Motor neuron (in vitro differentiated cells): Measurements from ENCODE around the gene ZBTB16. TPM values are rescaled to one million over a fixed set of nuclear protein-coding genes. Genes with fewer than 3 reads are reported as not detected.

Source experiments
- ATAC-seq, 8 experiments: fragments of 200-7000 bp; cut with Tn5 transposase; replicated peaks in 6 of 8; 2 replicates each; pipeline ENCODE4 v1.8.0; 2021; ENCODE audit warnings: mild to moderate bottlenecking in 8 of 8, moderate library complexity in 8 of 8
- H3K27ac ChIP-seq, 2 donors: fragments of 250-450 bp; sonication (Bioruptor Pico); 2 replicates each; pipeline ENCODE4 v1.9.0; 2021; ENCODE audit warnings: antibody characterized with exemption in 2 of 2, mild to moderate bottlenecking in 2 of 2, moderate library complexity in 1 of 2
- H3K4me1 ChIP-seq, 2 donors: fragments of 250-450 bp; sonication (Bioruptor Pico); replicated peaks in 1 of 2; 2 replicates each; pipeline ENCODE4 v1.6.1; 2021; ENCODE audit warnings: antibody characterized with exemption in 2 of 2, mild to moderate bottlenecking in 2 of 2, moderate library complexity in 1 of 2
- H3K4me3 ChIP-seq, 5 donors: fragments of 250-450 bp; sonication (Bioruptor Pico); 2 replicates each; pipeline ENCODE4 v1.9.0; 2021; ENCODE audit warnings: antibody characterized with exemption in 5 of 5, mild to moderate bottlenecking in 5 of 5, moderate library complexity in 4 of 5
- WGBS, 10 experiments: fragments of 450-650 bp; shearing (Covaris generic); methylation state at CpG; one replicate each; pipeline ENCODE4 v1.0.0; 2022; 5-methylcytosine and 5-hydroxymethylcytosine counted together
- in situ Hi-C, 9 experiments: fragments of 400-800 bp; cut with MboI; loops; one replicate each; pipeline ENCODE4 v1.15.0; 2021; ENCODE audit warnings: low sequenced_read_pairs in 9 of 9, low pct_unique_long_range_greater_than_20kb in 2 of 9; ENCODE audit not compliant: unreplicated experiment in 9 of 9
- total RNA-seq, 8 experiments: library from RNA; unstranded; fragments of 300-600 nt; gene quantifications; 2 replicates each; pipeline versions ENCODE4 v1.2.3 to v1.2.4, GENCODE V29; 2022

Gene ZBTB16
- total RNA-seq, 8 experiments from 2014 or later: 0.07 to 26.6 (median 7.3) TPM; not detected in 1

DNA sequence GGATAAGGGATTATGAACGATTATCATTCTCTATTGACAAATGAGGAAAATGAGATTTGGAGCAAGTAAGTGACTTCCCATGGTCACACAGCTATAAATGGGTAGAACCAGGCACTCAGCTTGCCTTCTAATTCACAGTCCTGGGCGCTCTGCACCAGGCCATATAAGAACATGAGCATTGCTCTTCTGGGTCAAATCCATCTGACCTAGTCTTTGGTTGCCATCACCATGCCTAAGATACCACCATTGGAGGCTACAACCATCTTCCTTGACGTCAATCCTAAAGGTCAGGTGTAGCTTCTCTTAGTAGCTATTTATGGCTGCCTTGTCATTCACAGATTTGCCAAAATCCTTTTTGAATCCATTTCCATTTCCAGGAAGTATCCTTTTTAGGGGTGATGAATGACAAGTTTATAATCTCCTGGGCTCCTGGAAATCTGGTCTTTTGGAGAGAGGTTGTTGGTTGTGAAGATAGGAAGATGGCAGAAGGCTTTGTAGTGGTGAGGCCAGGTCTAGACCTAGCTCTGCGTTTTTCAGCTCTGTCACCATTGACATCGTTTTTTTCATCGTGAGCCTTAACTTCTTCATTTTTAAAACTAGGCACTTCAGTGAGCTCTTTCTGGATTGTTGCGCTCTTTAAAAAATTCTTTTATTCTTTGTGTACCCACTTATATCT is 11.1 kb downstream of the ZBTB16 start:
- in situ Hi-C loops: loop anchor here in 1 of 9 experiments (25.0 kb wide), 1 partner anchor 92 kb away; no protein-coding TSS in a partner anchor
- peaks cover 19 to 29% of the 10 kb centered on the region in 2 donors for H3K4me1 ChIP-seq
- 61 to 100% (median 93%) methylated on average over 1 to 6 of the region's 7 CpGs for WGBS, 10 experiments
- ATAC-seq: no peak
- H3K4me3 ChIP-seq: no peak overlapping the region
- no peak overlapping the region for H3K27ac ChIP-seq

GRCh38 chr11:114073007-114073827 is 13.7 kb downstream of the ZBTB16 start:
- no peak overlapping the region for H3K4me3 ChIP-seq
- H3K4me1 ChIP-seq: peaks cover 39 to 55% of the 10 kb centered on the region in 2 donors
- in situ Hi-C loops: loop anchor here in 1 of 9 experiments (25.0 kb wide), 1 partner anchor 89 kb away; no protein-coding TSS in a partner anchor
- ATAC-seq: no peak
- WGBS, 10 experiments: 69 to 94% (median 91%) methylated on average over 3 to 8 of the region's 9 CpGs; no CpG with 5 or more reads in 1 of the 10 experiments
- no peak overlapping the region for H3K27ac ChIP-seq

- H3K27ac ChIP-seq: no peak overlapping the region
- 24 to 93% (median 81%) methylated on average over 1 to 4 of the region's 11 CpGs; no CpG with 5 or more reads in 4 of the 10 experiments for WGBS, 10 experiments
- H3K4me3 ChIP-seq: no peak overlapping the region
- H3K4me1 ChIP-seq: peaks cover 42 to 62% of the 10 kb centered on the region in 2 donors
- ATAC-seq: no peak
- in situ Hi-C loops: loop anchor here in 1 of 9 experiments (25.0 kb wide), 1 partner anchor 88 kb away; no protein-coding TSS in a partner anchor
These were observed 14.4 kb downstream of the ZBTB16 start for GRCh38 chr11:114073828-114074381.

GRCh38 chr11:114074546-114075343 is 15.2 kb downstream of the ZBTB16 start:
- in situ Hi-C loops: loop anchor here in 1 of 9 experiments (25.0 kb wide), 1 partner anchor 88 kb away; no protein-coding TSS in a partner anchor
- peaks cover 49 to 70% of the 10 kb centered on the region in 2 donors for H3K4me1 ChIP-seq
- WGBS, 10 experiments: 0 to 93% (median 71%) methylated on average over 1 to 12 of the region's 21 CpGs; no CpG with 5 or more reads in 2 of the 10 experiments

GRCh38 chr11:114075344-114075610 is 15.8 kb downstream of the ZBTB16 start:
- no peak for ATAC-seq
- no peak overlapping the region for H3K27ac ChIP-seq
- 100% methylated on average over 1 to 2 of the region's 6 CpGs; no CpG with 5 or more reads in 7 of the 10 experiments for WGBS, 10 experiments
- in situ Hi-C loops: no loop called here
- peaks cover 54 to 75% of the 10 kb centered on the region in 2 donors for H3K4me1 ChIP-seq
- H3K4me3 ChIP-seq: no peak overlapping the region

More at GRCh38 chr11:114074546-114075343, 15.2 kb downstream of the ZBTB16 start:
- Histone ChIP-seq H3K4me3 (no peak overlapping the region), H3K27ac (no peak overlapping the region)
- peak in 1 of 8 experiments; percentile 16 for ATAC-seq

DNA sequence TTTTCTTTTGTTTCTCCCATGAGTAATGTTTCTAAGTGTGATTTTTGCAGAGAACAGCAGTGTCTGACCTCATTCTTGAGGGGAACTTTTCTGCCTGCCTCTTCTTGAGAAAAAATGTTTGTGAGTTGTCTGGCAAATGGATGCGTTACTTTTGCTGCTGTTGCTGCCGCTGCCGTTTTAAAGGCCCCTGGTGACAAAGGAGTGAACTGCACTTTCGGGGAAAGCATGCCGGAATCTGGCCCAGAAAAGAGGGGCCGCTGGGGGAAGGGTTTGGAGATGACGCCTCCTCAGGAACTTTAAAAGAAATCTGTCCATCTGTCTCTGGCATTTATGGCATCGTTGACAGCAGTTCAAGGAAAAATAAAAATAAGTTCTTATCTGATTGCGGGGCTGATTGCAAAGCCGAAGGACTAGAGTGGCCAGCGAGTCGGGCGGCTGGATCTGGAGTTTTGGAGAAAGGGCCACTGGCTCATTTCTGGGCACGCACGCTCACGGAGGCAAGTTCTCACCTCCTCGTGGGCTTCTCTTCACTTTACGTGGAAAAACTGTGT is 16.5 kb downstream of the ZBTB16 start:
- peaks cover 59 to 82% of the 10 kb centered on the region in 2 donors for H3K4me1 ChIP-seq
- in situ Hi-C loops: no loop called here

DNA sequence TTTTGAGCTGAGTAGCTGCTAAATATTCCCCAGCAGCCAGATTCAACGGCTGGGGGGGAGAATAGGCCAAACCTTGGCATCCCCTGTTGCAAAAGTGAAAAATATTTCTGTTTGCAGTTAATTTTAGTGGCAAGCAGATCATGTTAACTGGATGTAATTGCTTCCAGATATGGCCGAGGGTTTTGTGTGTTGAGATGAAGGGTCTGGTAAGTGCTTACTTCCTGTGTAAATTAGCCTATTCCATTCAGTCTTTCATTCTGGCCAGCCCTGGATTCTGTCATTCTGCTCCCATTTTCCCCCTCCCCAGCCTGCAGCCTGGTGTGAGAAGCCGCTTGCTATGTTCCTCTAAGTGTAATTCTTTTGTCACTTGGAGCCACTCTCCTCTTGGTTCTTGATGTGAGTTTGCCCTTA is 17.4 kb downstream of the ZBTB16 start:
- WGBS, 10 experiments: 0 to 33% (median 4%) methylated on average over 1 to 2 of the region's 3 CpGs; no CpG with 5 or more reads in 3 of the 10 experiments
- in situ Hi-C loops: no loop called here
- H3K27ac ChIP-seq: peak overlapping the region in 1 of 2 donors; percentile 55
- ATAC-seq: peak in 1 of 8 experiments; percentile 23
- peaks cover 56 to 80% of the 10 kb centered on the region in 2 donors for H3K4me1 ChIP-seq
- no peak overlapping the region for H3K4me3 ChIP-seq

More for the DNA sequence above, 16.5 kb downstream of the ZBTB16 start:
- H3K27ac ChIP-seq: peak overlapping the region in 1 of 2 donors; percentile 58
- 0 to 42% (median 8%) methylated on average over 3 to 12 of the region's 18 CpGs; no CpG with 5 or more reads in 1 of the 10 experiments for WGBS, 10 experiments
- H3K4me3 ChIP-seq: peak overlapping the region in 1 of 5 donors; percentile 5
- ATAC-seq: peak in 6 of 8 experiments; percentile 15 to 75 (median 42)

DNA sequence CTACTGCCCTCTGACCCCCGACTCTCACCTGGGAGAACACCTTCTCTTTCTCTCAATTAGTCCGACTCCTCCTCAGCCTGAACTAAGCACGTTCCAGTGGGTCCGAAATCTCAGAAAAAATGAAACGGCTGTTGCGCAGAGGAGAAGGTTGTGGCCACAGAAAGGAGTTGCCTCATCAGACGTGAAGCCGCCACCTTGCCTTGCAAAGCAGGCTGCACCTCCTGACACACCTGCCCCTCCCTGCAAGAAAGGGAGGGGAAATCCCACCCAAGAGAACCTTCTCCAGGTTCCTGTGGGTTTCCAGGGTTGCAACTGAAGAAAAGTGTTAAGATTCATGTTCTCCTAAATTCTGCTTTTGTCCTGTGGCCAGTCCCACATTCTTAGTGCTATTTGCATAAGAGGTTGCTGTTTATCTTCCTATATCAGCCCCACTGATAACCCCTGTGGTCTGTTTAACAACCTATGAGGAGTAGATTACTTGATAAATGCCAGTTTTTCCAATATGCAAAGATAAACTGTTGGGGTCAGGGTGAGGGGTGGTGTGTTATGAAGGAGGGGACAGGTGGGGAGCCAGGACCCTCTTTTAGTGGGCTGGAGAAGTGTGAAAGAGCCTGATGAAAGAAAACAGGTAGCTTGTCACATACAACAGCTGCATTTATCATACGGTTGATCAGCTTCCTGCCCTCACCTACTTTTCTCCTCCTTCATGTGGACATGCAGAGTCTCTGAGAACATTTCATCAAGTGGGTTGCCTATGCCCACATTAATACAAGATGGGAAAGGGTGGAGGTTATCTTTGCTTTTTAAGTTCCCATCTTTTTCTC is 18.2 kb downstream of the ZBTB16 start:
- Histone ChIP-seq H3K4me1 (peaks cover 56 to 77% of the 10 kb centered on the region in 2 donors), H3K4me3 (no peak overlapping the region), H3K27ac (no peak overlapping the region)
- in situ Hi-C loops: no loop called here
- ATAC-seq: no peak
- 64 to 100% (median 80%) methylated on average over 1 to 6 of the region's 9 CpGs; no CpG with 5 or more reads in 2 of the 10 experiments for WGBS, 10 experiments

GRCh38 chr11:114078423-114078822 is 18.9 kb downstream of the ZBTB16 start:
- Histone ChIP-seq H3K4me3 (no peak overlapping the region), H3K27ac (no peak overlapping the region)
- 33 to 100% (median 84%) methylated on average over 1 to 3 of the region's 4 CpGs; no CpG with 5 or more reads in 4 of the 10 experiments for WGBS, 10 experiments

DNA sequence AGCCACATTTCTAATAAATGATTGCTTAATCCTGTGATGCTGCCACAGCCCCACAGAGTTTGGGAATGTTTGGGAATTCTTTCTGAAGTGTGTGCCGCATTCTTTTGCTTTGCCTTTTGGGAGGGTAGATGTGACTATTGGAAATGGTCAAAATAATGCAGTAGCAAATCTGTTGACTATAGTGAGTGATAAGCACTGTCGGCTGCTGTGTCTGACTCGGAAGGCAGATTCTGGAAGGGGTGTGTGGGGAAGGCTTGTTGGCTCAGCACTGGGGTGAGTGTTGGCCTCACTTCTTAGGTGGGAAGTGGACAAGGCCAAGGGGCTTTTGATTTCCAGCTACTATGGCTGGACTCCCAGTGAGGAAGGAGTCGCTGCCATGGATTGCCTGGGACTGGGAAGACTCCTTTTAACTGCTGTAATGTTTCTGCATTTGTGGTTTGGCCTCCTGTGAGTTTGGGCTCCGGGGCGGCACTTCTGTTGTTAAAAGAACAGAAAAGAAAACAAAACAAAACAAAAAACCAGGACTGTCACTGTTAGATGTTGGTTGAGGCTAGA is 20.1 kb downstream of the ZBTB16 start:
- ATAC-seq: no peak
- Histone ChIP-seq H3K4me1 (peaks cover 47 to 69% of the 10 kb centered on the region in 2 donors), H3K27ac (peak overlapping the region in 1 of 2 donors; percentile 16), H3K4me3 (no peak overlapping the region)
- WGBS, 10 experiments: 11 to 81% (median 40%) methylated on average over 1 to 6 of the region's 6 CpGs; no CpG with 5 or more reads in 1 of the 10 experiments
- in situ Hi-C loops: no loop called here

More at GRCh38 chr11:114078423-114078822, 18.9 kb downstream of the ZBTB16 start:
- ATAC-seq: no peak
- in situ Hi-C loops: no loop called here
- peaks cover 56 to 73% of the 10 kb centered on the region in 2 donors for H3K4me1 ChIP-seq

GRCh38 chr11:114080219-114080618 is 20.7 kb downstream of the ZBTB16 start:
- ATAC-seq: peak in 6 of 8 experiments; percentile 42 to 95 (median 92)
- Histone ChIP-seq H3K4me1 (peaks cover 43 to 69% of the 10 kb centered on the region in 2 donors), H3K4me3 (no peak overlapping the region), H3K27ac (peak overlapping the region; percentile 16 to 27)
- in situ Hi-C loops: no loop called here
- 18 to 68% (median 42%) methylated on average over 2 to 5 of the region's 5 CpGs; no CpG with 5 or more reads in 2 of the 10 experiments for WGBS, 10 experiments
